Left renal pelvis (tissue), 4 donors: ENCODE results near the gene C1QTNF9. TPM values are rescaled to one million over a fixed set of nuclear protein-coding genes. Genes with fewer than 3 reads are reported as not detected.
"Not testable (repeated sequence)": the region's sequence is repeated elsewhere in the genome, so short reads cannot be mapped to it uniquely, and the experiment has no call there.

ENCODE experiments used
- DNase-seq, 4 donors: peaks; one replicate each; pipeline ENCODE4 v3.0.0-alpha.2; 2013; ENCODE audit warnings: low read depth in 4 of 4, low spot score in 3 of 4
- polyA plus RNA-seq, 4 donors: library from polyadenylated mRNA; unstranded; fragments of 120-200 nt; gene quantifications; one replicate each; pipeline ENCODE4 v1.2.1, GENCODE V29; 2013; ENCODE audit not compliant: insufficient read length in 4 of 4

Gene C1QTNF9
- polyA plus RNA-seq, 4 donors = 0.14 to 1.1 (median 0.44) TPM

DNA sequence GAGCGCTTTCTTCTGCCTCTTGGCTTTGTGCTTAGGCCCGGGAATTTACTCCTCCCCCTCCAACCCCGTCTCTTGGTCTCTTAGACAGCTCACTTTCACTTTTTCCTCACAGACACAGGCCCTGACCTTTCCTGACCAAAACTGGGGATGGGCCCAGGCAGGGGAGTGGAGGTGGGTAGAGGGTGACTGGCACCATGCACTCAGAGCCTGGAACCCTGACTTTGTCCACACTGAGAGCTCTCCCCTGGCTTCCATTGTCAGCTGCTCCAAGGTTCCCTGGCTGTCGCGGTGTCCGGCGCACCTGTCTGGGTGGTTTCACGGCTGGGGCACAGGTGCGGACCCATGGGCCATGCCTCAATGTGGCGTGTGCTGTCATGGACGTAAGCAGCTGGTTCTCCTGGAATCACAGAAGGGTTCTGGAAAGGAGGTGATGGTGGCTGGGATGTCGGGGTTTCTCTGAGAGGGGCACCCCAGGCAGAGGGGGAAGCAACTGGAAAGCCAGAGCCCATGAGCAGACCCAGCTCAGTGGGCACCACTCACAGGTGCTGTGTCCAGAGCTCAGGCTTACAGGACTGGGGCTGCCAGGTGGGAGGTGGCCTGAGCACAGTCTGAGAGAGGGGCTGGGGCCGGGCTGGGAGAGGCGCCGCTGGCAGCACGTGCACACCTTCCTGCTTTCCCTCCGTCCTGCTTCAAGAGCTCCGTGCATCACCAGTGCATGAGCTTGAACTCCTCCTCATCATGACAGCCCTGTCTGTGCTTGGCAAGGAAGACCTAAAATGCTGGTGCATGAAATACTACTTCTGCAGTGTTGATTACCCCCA, 28.0 kb upstream of the C1QTNF9 start:
- no peak for DNase-seq

DNA sequence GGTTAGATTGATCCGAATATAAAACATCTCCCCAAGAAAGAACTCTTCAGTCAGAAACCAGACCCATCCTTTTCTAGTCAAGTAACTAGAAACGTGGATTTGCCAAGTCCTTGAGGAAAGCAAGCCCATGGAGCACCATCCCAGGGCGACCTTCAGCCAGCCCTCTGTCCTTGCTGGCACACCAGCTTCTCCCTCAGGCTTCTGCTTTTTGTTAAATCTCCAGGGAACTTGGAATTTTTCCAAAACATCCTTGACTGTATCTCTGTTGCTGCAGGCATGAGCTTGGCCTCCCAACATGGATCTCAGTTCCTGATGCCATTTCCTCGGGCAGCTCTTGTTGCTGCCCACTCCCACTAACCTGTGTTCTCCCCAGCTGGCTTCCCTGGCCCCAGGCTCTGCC, 27.1 kb upstream of the C1QTNF9 start:
- no peak for DNase-seq

DNA sequence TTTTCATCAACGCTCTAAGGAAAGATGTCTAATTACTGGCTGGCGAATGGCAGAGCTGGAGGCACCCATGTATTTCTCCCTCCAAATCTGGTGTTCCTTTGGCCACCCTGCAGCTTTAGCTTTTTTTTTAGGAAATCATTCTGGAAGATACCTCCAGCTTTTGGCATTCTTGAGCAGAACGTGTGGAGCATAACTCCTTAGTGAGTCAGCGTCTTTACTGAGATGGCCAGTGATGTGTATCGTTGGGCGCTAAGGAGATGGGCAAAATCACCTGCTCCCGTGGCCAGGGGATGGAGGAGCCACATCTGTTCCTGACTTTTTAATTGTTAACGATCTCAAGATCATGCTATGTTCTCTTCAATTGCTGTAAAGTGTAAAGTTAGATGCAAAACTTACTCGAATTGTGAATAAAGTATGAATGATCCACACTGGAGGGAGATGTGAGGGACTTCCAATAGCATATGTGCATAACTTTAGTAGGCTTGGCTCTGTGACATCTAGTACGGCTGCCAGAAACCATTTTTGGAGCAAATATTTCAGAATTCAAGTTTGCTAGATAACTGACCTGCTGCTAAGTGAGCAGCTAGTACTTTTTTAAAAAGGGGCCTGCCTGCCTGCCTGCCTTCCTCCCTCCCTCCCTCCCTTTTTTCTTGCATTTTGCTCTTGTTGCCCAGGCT, 24.4 kb upstream of the C1QTNF9 start:
- DNase-seq = no peak

DNA sequence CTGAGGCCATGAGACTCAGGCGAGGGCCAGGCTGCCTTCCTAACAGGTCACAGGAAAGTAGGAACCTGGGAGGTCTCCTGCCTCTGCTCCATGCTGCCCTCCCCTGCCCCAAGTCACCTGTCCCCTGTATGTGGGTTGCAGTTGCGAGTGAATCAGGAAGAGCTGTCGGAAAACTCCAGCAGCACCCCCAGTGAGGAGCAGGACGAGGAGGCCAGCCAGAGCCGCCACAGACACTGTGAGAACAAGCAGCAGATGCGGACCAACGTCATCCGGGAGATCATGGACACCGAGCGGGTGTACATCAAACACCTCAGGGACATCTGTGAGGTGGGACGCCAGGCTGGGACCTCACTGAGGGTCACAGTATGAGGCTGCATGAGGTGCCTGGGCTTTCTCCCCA, 22.8 kb upstream of the C1QTNF9 start:
- DNase-seq = no peak

DNA sequence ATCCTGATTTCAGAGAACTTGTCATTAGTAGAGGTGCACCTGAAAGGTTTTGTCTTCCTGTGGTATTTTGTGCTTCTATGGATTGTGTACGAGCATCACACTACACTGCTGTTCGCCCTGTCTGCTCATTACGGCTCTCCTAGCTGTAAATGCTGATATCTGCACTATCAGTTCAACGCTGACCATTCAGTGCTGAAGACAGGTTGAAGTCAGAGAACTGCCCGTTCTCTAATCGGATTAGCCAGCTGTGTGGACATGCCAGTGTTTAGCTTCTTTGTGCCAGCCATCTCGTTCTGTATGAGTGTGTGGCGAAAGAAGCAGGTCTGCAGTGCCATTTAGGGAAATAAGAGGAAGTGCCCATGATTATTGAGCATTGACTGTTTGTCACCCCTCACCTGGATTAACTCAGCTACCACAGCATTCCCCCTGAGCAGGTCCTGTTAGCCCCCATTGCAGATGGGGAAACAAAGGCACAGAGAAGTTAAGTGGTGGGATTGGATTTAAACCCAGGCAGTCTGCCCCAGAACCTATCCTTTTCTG, 21.6 kb upstream of the C1QTNF9 start:
- DNase-seq = no peak

DNA sequence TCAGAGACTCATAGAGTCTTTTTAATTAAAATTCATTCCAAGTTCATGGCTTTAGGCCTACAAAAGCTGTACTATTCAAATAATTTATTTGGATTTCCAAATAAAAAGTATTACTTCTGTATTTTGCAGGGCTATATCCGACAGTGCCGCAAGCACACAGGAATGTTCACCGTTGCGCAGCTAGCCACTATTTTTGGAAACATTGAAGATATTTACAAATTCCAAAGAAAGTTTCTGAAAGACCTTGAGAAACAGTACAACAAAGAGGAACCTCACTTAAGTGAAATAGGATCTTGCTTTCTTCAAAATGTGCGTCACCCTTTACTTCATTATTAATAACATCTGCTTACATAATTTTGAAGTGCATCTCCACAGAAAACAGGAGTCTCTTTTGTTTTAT, 20.5 kb upstream of the C1QTNF9 start:
- no peak for DNase-seq

DNA sequence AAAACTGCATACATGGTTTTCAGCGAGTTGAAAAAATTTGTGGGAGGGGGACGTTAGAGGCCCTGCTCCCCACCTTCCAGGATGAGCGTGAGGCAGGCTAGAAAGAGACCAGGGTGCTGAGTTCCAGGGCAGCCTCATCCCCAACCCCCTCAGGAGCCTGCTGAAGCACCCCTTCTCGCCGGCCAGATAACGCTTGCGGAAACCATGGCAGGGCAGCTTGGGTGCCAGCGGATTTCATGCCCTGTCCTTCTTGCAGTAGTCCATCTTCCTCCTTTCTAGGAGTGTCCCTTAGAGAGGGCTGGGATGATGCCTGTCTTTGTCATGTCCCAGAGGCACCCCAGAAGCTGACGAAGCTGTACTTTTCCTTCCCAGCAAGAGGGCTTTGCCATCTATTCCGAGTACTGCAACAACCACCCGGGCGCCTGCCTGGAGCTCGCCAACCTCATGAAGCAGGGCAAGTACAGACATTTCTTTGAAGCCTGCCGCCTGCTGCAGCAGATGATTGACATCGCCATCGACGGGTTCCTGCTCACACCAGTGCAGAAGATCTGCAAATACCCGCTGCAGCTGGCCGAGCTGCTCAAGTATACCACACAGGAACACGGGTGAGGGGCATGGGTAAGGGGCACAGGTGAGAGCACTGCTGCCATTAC, 19.0 kb upstream of the C1QTNF9 start:
- no peak for DNase-seq

DNA sequence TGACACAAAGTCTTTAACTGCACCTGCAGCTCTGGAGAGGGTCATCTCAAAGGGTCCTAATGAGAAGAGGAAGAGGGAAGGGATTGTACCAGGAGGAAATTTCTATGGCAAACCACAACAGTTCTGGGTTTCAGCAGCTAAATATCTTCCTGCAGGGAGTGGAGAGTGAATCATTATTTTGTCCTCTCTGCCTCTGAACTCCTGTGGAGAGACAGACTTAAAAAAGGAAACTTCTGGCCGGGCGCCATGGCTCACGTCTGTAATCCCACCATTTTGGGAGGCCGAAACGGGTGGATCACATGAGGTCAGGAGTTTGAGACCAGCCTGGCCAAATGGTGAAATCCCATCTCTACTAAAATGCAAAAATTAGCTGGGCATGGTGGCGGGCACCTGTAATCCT, 16.9 kb upstream of the C1QTNF9 start:
- DNase-seq = no peak

DNA sequence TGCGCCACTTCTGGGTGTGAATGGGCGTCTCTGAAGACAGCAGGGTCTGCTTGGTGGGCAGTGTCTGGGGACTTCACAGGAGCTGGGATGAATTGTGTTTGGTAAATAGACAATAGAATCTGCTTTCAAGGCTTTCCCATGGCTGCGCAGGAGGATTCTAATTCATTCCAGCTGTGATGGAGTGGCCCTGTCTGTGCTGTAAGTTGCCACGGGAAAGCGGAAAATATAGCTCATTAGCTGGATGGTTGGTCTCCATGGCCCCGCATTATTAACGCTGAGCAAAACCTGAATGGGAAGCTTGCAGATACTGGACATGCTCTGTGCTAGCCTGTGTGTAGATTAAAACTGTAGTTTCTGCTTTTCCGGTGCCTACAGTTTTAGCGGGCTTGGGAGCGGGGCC, 15.6 kb upstream of the C1QTNF9 start:
- DNase-seq = no peak

DNA sequence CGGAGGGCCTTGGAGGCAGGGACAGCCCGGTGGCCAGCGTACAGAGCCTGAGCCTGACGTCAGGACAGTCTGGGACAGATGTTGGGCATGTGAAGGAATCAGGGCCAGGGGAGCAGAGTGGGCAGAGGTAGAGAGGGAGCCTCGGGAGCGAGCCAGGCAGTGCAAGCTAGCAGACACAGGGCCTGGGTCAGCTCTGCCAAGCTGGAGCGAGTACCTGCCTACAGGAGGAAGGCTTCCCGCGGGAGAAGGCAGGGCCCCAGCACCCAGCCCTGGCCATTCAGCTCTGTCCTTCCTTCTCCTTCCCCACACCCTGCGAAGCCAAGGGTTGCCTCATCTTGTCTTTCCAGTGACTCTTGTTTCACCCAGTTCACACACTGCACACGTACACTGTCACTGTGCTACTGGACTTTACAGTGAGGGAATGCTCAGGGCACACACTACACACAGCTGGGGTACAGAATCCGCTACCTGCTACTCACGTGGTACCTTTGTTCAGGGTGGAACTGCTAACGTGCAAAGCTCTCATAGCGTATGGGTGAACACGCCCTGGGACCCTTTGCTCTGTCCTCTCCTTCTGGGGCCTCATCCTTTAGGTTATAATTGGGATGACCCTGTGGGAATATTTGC, 9.8 kb upstream of the C1QTNF9 start:
- no peak for DNase-seq

DNA sequence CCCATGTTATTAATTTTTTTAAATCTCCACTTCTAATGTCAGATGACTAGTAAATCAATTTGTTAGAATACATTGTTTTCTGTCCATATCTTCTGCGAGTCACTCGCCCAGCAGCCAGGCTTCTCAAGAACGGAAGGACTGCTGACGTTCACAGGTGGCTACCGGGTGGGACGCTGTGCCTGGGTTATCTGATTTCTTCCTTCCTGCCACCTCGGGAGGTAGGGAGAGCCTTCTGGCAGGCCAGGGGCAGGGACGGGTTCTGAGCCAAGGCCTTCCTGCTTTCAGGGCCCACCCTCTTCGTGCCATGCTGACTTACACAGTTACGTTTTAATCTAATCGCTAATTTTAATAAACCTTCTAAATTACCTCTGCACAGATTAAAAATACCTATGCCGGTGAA, 7.9 kb upstream of the C1QTNF9 start:
- no peak for DNase-seq

DNA sequence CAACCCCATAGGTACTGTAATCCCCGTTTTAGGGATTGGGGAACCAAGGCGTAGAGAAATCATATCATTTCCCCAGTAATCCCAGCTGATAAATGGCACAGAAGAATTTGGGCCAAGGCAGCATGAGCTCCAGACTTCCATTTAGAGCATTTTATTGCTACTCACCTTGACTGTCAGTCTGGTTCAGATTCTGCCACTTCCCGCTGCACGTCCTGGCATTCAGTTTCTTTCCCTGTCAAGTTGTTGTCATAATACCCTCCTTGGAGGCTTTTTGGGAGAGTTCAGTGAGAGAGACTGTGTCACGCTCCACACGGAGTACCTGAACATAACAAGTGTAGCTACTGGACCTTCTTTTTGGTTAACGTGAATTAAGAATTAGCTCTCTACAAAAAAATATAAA, 7.5 kb upstream of the C1QTNF9 start:
- DNase-seq = no peak

DNA sequence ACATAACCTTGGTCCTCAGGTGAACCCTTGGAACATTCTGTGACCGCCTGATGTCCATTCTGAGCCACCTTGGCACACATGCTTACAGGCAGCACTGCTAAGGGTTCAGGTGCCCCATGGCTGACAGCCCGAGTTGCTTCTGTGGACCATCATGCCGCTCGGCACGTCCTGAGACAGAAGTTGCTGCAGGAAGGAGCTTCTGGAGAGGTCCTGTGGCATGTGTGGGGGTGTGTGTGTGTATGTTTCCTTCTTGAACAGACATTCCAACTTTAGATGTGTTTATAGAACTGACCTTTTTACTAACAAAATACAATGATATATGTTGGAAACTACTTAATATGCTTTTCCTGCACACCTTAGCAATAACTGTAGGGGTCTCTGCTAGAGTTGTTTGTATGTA, 4.8 kb upstream of the C1QTNF9 start:
- no peak for DNase-seq

DNA sequence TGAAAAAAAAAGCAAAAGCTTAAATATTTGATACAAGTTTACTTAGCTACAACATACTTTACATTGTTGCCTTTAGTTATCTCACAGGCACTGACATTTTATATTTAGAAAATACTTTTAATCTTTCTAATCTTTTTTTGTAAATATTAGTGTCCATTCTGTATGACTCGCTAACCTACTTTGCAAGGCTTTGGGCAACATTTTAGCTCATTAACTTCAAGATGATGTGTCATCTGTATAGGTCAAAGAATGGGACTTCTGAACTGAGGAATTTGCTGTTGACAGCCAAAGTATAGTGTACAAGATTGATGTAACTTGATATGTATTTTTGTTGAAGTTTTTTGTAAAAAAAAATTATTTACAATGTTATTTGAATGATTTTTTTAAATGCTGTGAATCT, 2.7 kb upstream of the C1QTNF9 start:
- DNase-seq = no peak

DNA sequence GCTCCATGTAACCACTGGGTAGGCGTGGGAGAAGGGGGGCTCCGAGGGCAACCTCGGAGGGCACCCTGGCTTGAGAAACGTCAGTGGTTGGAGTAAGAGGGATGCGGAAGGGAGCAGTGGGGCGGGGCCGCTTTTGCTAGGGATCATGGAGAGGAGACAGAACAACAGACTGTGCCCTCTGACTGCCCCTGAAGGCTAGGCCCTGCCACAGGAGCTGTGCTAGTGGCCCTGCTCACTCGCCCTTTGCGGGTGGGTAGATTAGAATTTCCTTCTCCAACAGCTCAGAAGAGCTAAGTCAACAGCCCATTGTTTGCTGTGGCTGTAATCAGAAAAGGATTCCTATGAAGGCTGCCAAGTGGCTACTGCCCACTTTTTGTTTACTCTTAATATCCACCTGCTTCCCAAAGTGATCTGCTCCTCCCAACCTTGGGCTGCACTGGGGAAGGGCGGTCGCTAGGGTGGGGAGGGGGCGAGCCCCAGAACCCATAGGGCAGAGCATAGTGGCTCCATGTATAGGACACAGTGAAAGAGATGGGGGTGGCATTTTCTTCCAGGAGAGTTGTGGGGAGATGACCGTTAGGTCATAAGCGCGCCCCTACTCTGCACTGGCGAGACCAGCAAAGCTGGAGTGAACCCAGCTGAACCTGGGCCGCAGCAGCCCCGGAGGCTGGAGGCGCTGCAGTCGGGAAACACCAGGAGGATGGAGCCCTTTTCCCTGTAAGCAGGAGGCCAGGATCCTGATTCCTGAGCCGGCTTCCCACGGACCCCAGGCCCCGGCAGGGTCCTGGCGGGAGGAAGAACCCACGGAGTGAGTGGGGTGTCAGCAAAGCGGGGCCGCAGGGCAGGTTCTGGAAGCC, 1.9 kb upstream of the C1QTNF9 start:
- DNase-seq = no peak

DNA sequence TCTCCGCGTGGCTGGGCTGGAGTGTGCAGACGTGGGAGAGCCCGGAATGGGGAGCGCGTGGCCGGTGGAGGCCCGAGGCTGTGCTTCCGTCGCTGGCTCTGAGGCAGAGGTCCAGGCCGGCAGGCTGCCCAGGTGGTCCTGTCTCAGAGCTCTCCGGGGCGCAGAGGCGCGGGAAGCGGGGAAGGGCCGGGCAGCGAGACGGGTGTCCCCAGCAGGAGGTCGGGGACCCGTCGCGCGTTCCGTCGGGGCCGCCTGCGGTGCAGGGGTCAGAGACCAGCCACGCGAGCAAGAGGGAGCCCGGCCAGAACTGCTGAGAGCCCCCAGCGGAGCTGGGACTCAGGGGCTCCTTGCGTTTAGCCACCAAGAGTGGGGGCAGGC, 1.3 kb upstream of the C1QTNF9 start:
- no peak for DNase-seq

DNA sequence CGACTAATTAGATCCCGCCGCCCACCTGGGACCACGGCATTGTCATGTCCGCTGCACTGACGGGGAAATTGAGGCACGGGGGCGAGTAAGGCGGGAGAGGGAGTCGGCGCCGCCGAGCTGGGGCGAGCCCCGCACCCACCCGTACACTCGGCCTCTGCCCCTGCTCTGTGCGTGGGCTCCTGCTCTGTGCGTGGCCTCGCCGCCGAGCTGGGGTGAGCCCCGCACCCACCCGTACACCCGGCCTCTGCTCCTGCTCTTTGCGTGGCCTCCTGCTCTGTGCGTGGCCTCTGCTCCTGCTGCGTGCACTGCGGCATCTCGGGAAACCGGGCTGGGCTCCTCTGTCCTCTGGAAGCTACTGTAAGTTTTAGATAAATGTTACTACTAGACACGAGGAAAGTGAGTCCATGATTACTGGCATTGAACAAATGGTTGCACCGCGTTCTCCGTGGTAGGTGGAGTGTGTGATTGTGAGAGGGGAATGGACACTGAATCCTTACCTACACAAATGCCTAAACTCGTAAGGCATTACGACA, 826 bp upstream of the C1QTNF9 start:
- no peak for DNase-seq

DNA sequence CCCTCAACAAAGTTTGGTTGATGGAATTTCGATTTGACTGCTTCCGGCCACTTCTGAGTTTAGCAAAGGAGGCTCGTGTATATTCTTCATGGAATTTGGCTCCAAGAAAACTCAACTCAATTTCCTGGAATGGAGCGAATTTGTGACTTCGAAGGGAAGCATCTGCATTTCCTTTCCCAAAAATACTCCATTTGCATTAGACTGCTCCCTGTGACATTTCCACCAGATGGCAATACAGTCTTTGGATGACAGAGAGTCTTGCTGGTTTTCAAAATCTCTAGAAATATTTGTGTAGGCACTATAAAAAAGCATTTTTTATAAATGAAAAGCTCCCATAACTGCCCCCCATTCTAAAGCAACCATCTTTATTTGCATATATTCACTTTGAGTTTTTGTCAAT, 4.1 kb downstream of the C1QTNF9 start:
- no peak for DNase-seq

DNA sequence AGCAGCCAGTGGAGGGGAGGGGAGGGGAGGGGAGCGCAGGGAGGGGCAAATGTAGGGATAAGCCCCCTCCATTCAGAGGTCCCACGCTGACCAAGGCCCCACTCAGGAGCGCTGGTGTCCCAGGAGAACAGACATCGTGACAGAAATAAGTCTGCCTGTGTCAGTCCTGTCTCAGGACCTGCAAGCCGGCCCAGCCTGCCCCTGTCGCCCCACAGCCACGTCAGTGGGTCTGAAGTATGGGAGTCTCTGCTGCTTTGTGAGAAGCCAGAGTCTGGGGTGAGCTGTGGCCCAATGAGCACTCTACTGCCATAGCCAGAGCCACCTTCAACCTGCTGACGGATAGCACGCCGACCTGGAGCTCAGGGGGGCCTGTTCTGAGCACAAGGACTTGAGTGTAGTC, 8.5 kb downstream of the C1QTNF9 start:
- DNase-seq = not testable (repeated sequence)

DNA sequence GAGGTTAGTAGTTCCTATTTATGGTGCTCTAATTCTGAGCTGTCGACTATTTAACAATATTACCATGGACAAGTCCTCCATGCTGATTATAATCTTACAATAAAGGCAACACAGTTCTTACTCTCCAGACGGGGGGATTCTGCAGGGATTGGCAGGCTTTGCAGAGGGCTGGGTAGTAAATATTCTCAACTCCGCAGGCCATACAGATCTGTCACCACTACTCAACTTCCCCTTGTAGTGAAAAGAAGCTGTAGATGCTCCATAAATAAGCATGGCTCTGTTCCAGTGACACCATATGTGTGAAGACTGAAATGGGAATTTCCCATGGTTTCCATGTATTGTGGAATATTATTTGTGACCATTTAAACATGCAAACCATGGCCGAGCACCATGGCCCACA, 9.5 kb downstream of the C1QTNF9 start:
- DNase-seq = not testable (repeated sequence)
